B cell (primary cell): ENCODE measurements around the gene PTPRM.

Experiments
- CTCF ChIP-seq: fragments of 200-600 bp; IDR thresholded peaks from one replicate; pipeline ENCODE4 v1.8.0; 2022; ENCODE audit warnings: antibody characterized with exemption, mild to moderate bottlenecking
- EZH2 ChIP-seq: IDR thresholded peaks from 2 replicates; pipeline ENCODE4 v1.6.1; 2012; ENCODE audit warnings: borderline replicate concordance, low read depth, mild to moderate bottlenecking, moderate library complexity, low read length; ENCODE audit not compliant: insufficient read depth, poor library complexity, severe bottlenecking

DNA sequence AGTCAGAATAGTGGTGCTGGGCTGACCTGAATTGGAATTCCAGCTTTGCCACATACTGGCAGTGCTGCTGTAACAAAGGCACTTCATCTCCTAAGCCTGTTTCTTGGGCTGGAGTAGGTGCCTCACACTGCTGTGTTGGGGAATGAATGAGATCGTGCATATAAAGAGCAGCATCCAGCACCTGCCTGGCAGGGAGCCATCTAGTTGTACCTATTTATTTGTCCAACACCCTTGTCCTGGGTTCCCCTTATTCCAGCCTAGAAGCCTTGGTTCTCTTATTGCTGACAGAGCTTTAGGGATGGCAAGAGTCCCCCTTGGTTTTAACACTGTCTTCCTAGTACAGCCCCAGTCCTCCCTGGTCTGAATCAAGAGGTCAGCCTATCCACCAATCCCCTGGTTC lies 766.8 kb downstream of the PTPRM start:
- no peak for TF ChIP-seq CTCF
- TF ChIP-seq EZH2, result no peak
